Psoas muscle (tissue), 8 donors: ENCODE data around the gene DIP2C. TPM values are rescaled to one million over a fixed set of nuclear protein-coding genes. Genes with fewer than 3 reads are reported as not detected.

Experiments
- ATAC-seq, 4 donors: fragments of 200-7000 bp; cut with Tn5 transposase; one replicate each; pipeline ENCODE4 v1.9.1; 2020; ENCODE audit warnings: moderate library complexity in 3 of 4, mild to moderate bottlenecking in 2 of 4
- DNase-seq, 2 donors: peaks; one replicate each; pipeline ENCODE4 v3.0.0-alpha.2; 2020
- H3K27ac ChIP-seq: fragments of 200-600 bp; one replicate; pipeline ENCODE4 v1.8.0; 2022
- H3K27me3 ChIP-seq, 3 donors: fragments of 200-600 bp in 1 of 3; one replicate each; pipeline versions ENCODE4 v1.6.1 to v1.8.0; 2013 to 2022; ENCODE audit warnings: low read length in 2 of 3, mild to moderate bottlenecking in 2 of 3, moderate library complexity in 1 of 3; ENCODE audit not compliant: insufficient read depth in 3 of 3
- H3K36me3 ChIP-seq, 2 donors: fragments of 200-600 bp in 1 of 2; one replicate each; pipeline versions ENCODE4 v1.6.1 to v1.8.0; 2013 to 2022; ENCODE audit warnings: low read depth in 1 of 2, mild to moderate bottlenecking in 1 of 2, moderate library complexity in 1 of 2; ENCODE audit not compliant: insufficient read depth in 1 of 2
- H3K4me1 ChIP-seq: fragments of 200-600 bp; one replicate; pipeline ENCODE4 v1.8.0; 2022
- H3K4me3 ChIP-seq: fragments of 200-600 bp; one replicate; pipeline ENCODE4 v1.8.0; 2022; ENCODE audit warnings: mild to moderate bottlenecking
- H3K9me3 ChIP-seq: fragments of 200-600 bp; one replicate; pipeline ENCODE4 v1.8.0; 2022
- WGBS, 3 donors: extraction: QIAGEN DNeasy Blood & Tissue Kit; methylation state at CpG; one replicate each; pipeline versions ENCODE4 v1.1.6 to v1.1.7; 2013; 5-methylcytosine and 5-hydroxymethylcytosine counted together
- intact Hi-C, 2 donors: fragments of 100-400 bp; cut with DNase I; formaldehyde crosslinking; loops; one replicate each; pipeline versions ENCODE4 v1.11.0 to v1.14.2; 2022
- polyA plus RNA-seq, 3 donors: library from polyadenylated mRNA; stranded (reverse); fragments of 200-250 nt; gene quantifications; one replicate each; pipeline ENCODE4 v1.2.3, GENCODE V29; 2013
- total RNA-seq, 4 donors: library from RNA; stranded (reverse); fragmentation: NEBNext Ultra II Directional in 2 of 4; extraction: Animal tissue kit (Norgen Biotek cat#: 25700) in 2 of 4; gene quantifications; one replicate each; pipeline versions ENCODE4 v1.2.1 to v1.2.4, GENCODE V29; 2021 to 2023
- TF ChIP-seq, protein P1 (sequence below): fragments of 200-600 bp; IDR thresholded peaks from one replicate; pipeline ENCODE4 v1.8.0; 2022; ENCODE audit warnings: antibody characterized with exemption
- donor health status: healthy with polysubstance abuse.
- donor health status: DM: no; HTN: no; CAD: no; lungs with moderate emphysema.
- donor health status: Bipolar disorder and iron deficiency.
- donor health status: healthy.
- donor health status: DM: yes; HTN: yes; CAD: no.
- donor health status: DM: no; HTN: no; CAD: no.
- donor health status: DM: no; HTN: no; CAD: no.
- donor health status: DM: yes; HTN: yes; CAD: no.

Gene DIP2C
- total and polyA plus RNA-seq, 7 donors: 7.7 to 32.0 (median 25.0) TPM

DNA sequence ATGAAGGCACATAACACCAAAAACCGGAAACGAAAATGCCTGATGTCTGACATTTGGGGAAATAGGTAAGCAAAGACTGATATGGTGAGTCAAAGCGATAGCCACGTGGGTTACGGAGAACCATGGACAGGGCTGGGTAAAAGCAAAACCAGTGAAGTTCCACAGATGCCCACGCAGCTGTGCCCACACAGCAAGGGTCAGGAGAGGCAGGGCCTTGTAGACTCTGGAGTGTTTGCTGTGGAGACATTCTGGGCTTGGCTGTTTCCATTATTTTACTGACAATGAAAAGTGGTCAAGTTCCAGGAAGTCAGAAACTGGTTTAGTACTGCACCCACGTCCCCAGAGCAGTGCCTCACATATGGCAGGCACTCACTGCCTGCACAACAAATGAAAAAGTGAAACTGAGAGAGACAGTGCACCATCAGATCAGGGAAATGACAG is 405.5 kb downstream of the DIP2C start:
- 92 to 94% (median 93%) methylated on average over 7 of the region's 7 CpGs for WGBS, 3 donors
- Histone ChIP-seq H3K4me3 (no peak overlapping the region), H3K4me1 (no peaks in the 10 kb centered on the region), H3K27me3 (no peaks in the 10 kb centered on the region), H3K27ac (no peak overlapping the region), H3K9me3 (no peaks in the 10 kb centered on the region), H3K36me3 (peaks cover 3 to 95% of the 10 kb centered on the region in 2 donors)
- intact Hi-C loops: no loop called here
- no peak for DNase-seq
- no peak for ATAC-seq
- TF ChIP-seq, protein P1, sequence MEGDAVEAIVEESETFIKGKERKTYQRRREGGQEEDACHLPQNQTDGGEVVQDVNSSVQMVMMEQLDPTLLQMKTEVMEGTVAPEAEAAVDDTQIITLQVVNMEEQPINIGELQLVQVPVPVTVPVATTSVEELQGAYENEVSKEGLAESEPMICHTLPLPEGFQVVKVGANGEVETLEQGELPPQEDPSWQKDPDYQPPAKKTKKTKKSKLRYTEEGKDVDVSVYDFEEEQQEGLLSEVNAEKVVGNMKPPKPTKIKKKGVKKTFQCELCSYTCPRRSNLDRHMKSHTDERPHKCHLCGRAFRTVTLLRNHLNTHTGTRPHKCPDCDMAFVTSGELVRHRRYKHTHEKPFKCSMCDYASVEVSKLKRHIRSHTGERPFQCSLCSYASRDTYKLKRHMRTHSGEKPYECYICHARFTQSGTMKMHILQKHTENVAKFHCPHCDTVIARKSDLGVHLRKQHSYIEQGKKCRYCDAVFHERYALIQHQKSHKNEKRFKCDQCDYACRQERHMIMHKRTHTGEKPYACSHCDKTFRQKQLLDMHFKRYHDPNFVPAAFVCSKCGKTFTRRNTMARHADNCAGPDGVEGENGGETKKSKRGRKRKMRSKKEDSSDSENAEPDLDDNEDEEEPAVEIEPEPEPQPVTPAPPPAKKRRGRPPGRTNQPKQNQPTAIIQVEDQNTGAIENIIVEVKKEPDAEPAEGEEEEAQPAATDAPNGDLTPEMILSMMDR: no peak

DNA sequence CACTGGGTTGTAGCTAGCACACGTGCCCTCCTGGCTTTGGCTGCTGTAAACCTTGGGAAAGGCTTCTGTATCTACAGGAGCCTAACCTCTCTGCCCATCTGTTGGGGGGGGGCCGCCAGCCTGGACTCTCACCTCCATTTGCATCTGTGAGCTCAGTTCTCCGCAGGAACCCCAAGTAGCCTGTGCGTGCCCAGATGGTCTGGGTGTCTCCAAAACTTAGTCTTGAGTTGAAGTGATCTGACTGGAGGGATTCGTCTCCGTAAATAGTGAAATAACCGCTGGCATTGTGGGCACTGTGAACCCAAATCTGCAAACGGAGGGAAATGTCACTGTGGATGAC is 406.4 kb downstream of the DIP2C start:
- TF ChIP-seq, protein P1: no peak
- H3K36me3 ChIP-seq: peaks cover 3 to 95% of the 10 kb centered on the region in 2 donors

DNA sequence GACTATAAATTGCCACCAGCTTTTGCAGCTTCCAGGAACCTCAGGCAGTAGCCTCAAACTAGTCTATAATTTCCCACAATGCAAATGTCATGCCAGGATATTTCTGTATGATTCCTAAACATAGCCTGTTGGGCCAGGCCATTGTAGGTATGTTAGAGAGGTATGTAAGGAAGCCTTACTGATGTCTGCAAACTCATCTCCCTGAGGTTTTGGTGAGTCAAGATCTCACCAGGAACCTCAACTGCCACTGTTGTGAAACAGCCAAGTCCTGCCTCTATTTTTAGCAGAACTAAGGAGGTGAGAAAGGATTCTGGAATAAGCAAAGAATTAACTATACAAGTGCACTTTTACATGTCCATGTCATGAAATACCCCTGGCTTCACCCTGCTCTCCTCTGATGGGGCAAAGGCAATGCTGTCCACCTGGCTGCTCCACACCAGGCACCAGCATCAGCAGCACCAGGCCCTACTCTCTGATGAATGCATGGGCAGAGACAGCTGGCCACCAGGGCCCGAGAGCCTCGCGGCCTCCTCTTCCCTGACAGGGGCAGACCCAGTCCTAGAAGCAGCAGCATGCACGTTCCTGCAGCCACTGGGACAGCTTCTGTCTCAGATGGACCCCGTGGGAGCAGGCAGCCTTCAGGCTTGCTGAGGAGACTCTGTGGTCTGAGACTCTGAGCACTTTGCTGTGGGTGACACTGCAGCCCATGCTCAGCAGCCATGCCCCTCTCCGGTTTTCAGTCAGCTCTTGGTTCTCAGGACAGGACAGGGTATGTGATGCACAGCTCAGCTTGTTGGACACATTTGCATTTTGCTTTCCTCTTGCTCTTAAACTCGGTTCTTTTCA is 407.0 kb downstream of the DIP2C start:
- Histone ChIP-seq H3K36me3 (peaks cover 3 to 95% of the 10 kb centered on the region in 2 donors), H3K9me3 (no peaks in the 10 kb centered on the region), H3K27me3 (no peaks in the 10 kb centered on the region), H3K4me1 (no peaks in the 10 kb centered on the region), H3K27ac (no peak overlapping the region), H3K4me3 (no peak overlapping the region)
- WGBS, 3 donors: 76 to 83% (median 81%) methylated on average over 7 of the region's 7 CpGs
- DNase-seq (no peak), ATAC-seq (peak; percentile 25 to 81 (median 70))
- intact Hi-C loops: no loop called here
- TF ChIP-seq, protein P1: no peak

More for the DNA sequence above, 406.4 kb downstream of the DIP2C start:
- H3K27ac ChIP-seq: no peak overlapping the region
- no peaks in the 10 kb centered on the region for H3K27me3 ChIP-seq
- no peak overlapping the region for H3K4me3 ChIP-seq
- ATAC-seq (no peak), DNase-seq (no peak)
- WGBS, 3 donors: 96% methylated on average over 8 of the region's 8 CpGs
- H3K4me1 ChIP-seq: no peaks in the 10 kb centered on the region
- H3K9me3 ChIP-seq: no peaks in the 10 kb centered on the region
- intact Hi-C loops: no loop called here

DNA sequence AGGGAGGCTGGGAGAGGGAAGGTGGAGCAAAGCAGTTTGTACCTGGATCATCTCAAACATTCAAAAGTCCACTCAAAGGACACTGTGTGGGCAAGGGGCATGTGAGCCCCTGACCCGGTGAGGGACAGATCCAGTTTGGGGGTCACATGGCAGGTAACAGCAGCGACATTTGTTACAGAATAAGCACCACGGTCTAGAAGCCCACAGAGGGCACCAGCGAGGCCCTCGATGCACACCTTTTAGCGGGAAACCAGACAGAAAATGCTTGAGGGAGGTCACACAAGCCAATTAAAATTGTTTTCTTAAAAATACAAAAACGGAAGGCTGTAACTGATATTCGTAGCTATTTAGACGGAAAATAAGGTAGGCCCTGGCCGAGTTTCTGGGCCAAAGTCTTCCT is 409.8 kb downstream of the DIP2C start:
- H3K36me3 ChIP-seq: peaks cover 0 to 92% of the 10 kb centered on the region in 2 donors
- ATAC-seq (no peak), DNase-seq (no peak)
- WGBS, 3 donors: 92 to 94% (median 94%) methylated on average over 10 of the region's 10 CpGs
- TF ChIP-seq, protein P1: no peak
- no peaks in the 10 kb centered on the region for H3K9me3 ChIP-seq
- H3K4me3 ChIP-seq: no peak overlapping the region
- intact Hi-C loops: no loop called here
- H3K27ac ChIP-seq: no peak overlapping the region
- H3K4me1 ChIP-seq: no peaks in the 10 kb centered on the region
- H3K27me3 ChIP-seq: no peaks in the 10 kb centered on the region

DNA sequence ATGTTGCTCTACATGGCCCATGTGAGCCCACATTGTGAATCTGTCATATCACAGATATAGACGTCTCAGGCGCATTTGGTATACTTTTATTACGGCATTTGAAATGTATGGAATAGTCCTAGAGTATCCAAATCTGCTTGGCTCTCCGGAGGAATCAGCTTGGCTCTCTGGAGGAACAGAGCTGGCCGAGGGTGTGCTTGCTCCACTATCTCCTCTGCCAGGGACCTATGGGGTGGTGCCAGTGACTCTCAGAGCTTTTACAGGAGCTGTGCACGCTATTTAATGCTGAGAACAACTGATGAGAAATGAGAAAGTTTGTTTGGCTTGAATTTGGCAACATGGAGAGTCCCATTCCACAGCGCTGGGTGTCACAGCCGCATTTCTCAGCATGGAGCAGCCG is 410.2 kb downstream of the DIP2C start:
- TF ChIP-seq, protein P1: no peak
- WGBS, 3 donors: 86 to 94% (median 92%) methylated on average over 9 of the region's 9 CpGs
- Histone ChIP-seq H3K9me3 (no peaks in the 10 kb centered on the region), H3K27me3 (no peaks in the 10 kb centered on the region), H3K4me3 (no peak overlapping the region), H3K36me3 (peaks cover 0 to 90% of the 10 kb centered on the region in 2 donors), H3K4me1 (no peaks in the 10 kb centered on the region), H3K27ac (no peak overlapping the region)
- intact Hi-C loops: no loop called here
- ATAC-seq (no peak), DNase-seq (no peak)
